NOMO-1 treated with DMSO at 0.1 percent for 48 hours (cell line): Measurements from ENCODE around the gene GPRC6A.
"Not testable (repeated sequence)": the region's sequence is repeated elsewhere in the genome, so short reads cannot be mapped to it uniquely, and the experiment has no call there.

Experiments used
- DNase-seq: peaks from one replicate; lab custom pipeline; 2025; ENCODE audit not compliant: unreplicated experiment; lab: John Stamatoyannopoulos, UW

Gene GPRC6A

GRCh38 chr6:116828983-116829382, at the start of gene GPRC6A:
Gene GPRC6A, minus strand, starts transcription at chr6:116829083. Its CDS starts 70 bp downstream, at chr6:116829013.
- no peak for DNase-seq

GRCh38 chr6:116877743-116878142, 48.9 kb upstream of the GPRC6A start:
- DNase-seq, result no peak

- no peak for DNase-seq
Observed at GRCh38 chr6:116876635-116877611, 48.0 kb upstream of the GPRC6A start, which contains the start of gene RFX6. Gene RFX6, plus strand, starts transcription at chr6:116877242. Its CDS starts 34 bp downstream, at chr6:116877276.

- DNase-seq, result no peak
Observed at GRCh38 chr6:116876107-116876506, 47.2 kb upstream of the GPRC6A start.

- DNase-seq, result no peak
Observed at GRCh38 chr6:116872771-116873170, 43.9 kb upstream of the GPRC6A start.

- DNase-seq, result peak; percentile 8
Observed at GRCh38 chr6:116866281-116866871, 37.5 kb upstream of the GPRC6A start.

GRCh38 chr6:116859264-116859663, 30.4 kb upstream of the GPRC6A start:
- DNase-seq, result no peak

- no peak for DNase-seq
Observed at GRCh38 chr6:116858060-116858459, 29.2 kb upstream of the GPRC6A start.

GRCh38 chr6:116847227-116847626, 18.3 kb upstream of the GPRC6A start:
- DNase-seq, result no peak

- DNase-seq, result no peak
Observed at GRCh38 chr6:116842459-116842858, 13.6 kb upstream of the GPRC6A start.

- DNase-seq, result peak; percentile 77
Observed at GRCh38 chr6:116840091-116840490, 11.2 kb upstream of the GPRC6A start.

- no peak for DNase-seq
Observed at GRCh38 chr6:116836606-116837342, 7.9 kb upstream of the GPRC6A start.

- DNase-seq, result not testable (repeated sequence)
Observed at GRCh38 chr6:116834526-116834925, 5.6 kb upstream of the GPRC6A start.

GRCh38 chr6:116827561-116828240, 1.2 kb downstream of the GPRC6A start:
- no peak for DNase-seq

- not testable (repeated sequence) for DNase-seq
Observed at GRCh38 chr6:116816336-116816735, 12.5 kb downstream of the GPRC6A start.

GRCh38 chr6:116812051-116812650, 16.7 kb downstream of the GPRC6A start:
- DNase-seq, result no peak

GRCh38 chr6:116801971-116802370, 26.9 kb downstream of the GPRC6A start:
- DNase-seq, result no peak

- no peak for DNase-seq
Observed at GRCh38 chr6:116799945-116800344, 28.9 kb downstream of the GPRC6A start.

GRCh38 chr6:116797585-116797984, 31.3 kb downstream of the GPRC6A start:
- DNase-seq, result no peak

GRCh38 chr6:116793224-116793623, 35.7 kb downstream of the GPRC6A start:
- no peak for DNase-seq
